Ammon's horn (tissue), 1 donor: ENCODE results near the gene GLI2.

ENCODE experiments used
- DNase-seq: peaks from one replicate; pipeline ENCODE4 v3.0.0-alpha.2; 2016; ENCODE audit warnings: low spot score

Gene GLI2

DNA sequence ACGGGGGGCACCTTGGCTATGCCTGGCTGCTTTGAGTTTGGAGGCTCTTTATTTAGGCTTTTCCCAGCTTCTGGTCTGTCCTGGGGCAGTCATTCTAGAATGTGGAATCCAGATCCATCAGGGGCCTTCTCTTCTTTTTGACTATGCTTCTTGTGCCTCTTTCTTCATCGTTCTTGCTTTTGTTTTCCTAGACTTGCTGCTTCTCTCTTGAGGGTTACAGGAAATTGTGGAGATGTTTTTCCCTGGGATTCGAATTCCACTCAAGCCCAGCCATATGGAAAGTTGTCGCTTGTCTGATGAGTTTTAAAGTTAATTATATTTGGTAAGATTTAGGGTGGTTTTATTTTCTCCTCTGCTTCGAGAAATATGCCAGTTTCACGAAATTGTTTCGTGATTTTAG, 2.4 kb downstream of the GLI2 start:
- no peak for DNase-seq

DNA sequence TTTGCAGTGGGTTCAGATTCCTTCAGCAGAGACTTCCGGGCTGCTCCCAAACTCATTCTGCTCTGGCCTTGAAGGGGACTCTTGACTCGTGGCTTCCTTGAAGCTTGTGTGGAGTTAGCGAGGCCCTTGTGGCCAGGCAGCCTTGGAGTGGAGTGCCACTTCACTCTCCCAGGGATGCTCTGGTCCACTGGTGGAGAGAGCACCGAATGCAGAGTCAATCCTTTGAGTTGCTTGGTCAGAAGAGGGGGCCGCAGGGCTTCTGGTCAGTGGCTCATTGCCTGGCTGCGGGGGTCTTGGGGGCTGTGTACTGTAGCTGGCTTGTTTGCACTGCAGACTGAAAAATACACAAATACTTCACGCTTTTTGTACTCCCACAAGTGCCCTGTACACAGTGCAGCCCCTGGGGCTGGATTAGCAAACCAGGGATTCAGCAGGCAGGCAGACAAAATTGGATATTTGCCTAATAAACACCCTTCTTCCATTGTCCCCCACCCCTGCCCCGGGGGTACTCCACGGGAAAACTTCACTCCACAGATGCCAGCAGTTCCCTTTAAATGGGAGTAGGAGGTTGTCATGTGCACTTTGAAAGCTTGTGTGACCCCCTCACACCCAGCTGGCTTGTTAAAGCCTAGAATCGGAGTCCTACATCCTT, 3.2 kb downstream of the GLI2 start:
- no peak for DNase-seq

DNA sequence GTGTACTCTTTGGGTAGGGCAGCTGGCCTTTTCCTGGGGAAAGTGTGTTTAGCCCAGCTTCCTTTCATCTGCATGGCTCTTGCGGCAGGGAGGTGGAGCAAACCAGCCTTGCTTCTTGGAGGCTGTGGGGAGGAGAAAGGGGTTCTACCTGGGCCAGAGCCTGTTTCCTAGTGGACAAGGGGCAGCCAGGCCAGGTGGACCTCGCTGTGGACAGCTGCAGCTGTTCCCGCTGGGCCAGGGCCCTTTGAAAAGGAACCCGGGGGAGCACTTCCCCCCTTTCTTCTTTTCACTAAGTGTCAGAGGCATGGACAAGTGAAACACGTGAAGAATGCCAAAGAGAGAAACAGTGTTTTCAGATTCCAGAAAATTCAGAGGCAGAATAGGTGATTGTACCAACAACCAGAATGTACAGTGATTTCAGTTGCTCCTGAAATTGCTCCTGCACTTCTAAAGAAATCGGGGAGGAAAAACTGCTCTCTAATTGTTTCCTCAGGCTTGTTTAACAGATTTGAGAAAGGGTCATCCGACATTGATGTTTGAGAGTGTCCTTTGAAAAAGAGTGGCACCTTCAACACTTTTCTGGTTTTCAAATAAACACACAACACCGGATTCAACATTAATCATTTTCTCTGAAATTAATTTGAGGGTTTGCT, 3.9 kb downstream of the GLI2 start:
- DNase-seq: no peak

DNA sequence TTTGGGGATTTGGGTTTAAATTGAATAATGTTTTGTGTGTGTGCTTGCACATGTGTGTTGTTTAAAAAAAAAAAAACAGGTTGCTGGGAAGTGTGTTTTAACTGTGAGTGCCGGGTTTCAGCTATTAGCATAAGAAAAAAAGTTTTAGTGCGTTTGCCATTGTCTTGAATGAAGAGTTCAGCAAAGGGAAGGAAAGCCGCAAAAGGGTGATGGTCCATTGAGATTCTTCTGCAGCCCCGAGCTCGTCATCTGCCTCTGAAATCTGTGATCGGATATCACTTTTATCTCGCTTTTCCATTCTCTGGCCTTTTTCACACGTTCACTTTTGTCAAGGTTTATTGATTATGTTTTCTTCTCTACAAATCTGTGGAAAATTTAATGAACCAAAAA, 4.7 kb downstream of the GLI2 start:
- no peak for DNase-seq

DNA sequence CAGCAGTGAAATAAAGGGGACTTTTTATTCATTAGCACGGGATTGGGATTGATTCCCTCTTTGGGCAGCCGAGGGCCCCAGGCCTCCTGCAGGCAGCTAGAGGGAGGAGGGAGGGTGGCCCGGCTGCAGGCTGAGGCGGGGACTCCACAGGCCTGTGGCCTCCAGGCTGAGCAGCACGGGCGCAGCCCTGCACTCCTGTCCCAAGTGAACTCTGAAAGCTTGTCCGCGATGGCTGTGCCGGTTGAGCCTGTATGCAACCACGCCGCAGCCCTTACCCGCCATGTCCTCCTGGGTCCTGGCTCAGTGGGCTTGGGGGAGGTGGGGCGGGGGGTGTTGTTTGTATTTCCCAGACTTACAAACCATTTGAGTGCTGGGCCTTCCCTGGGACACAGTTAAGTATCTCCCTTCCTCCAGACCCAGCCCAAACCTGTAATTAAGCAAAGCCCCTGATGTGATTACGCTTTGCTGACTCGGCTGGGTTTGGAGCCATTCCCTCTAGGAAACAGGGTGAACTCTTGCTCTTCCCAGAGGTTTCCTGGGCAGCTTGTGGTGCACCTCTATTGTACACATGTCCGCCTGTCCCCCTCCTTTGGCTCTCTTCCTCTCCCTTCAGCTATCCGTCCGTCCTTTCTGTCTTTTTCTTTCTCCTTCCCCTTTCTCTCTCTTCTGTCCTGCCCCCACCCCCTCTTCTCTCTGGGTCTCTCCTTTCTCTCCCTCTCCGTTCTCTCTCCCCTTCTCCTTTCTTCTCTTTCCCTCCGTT, 5.3 kb downstream of the GLI2 start:
- DNase-seq: no peak

DNA sequence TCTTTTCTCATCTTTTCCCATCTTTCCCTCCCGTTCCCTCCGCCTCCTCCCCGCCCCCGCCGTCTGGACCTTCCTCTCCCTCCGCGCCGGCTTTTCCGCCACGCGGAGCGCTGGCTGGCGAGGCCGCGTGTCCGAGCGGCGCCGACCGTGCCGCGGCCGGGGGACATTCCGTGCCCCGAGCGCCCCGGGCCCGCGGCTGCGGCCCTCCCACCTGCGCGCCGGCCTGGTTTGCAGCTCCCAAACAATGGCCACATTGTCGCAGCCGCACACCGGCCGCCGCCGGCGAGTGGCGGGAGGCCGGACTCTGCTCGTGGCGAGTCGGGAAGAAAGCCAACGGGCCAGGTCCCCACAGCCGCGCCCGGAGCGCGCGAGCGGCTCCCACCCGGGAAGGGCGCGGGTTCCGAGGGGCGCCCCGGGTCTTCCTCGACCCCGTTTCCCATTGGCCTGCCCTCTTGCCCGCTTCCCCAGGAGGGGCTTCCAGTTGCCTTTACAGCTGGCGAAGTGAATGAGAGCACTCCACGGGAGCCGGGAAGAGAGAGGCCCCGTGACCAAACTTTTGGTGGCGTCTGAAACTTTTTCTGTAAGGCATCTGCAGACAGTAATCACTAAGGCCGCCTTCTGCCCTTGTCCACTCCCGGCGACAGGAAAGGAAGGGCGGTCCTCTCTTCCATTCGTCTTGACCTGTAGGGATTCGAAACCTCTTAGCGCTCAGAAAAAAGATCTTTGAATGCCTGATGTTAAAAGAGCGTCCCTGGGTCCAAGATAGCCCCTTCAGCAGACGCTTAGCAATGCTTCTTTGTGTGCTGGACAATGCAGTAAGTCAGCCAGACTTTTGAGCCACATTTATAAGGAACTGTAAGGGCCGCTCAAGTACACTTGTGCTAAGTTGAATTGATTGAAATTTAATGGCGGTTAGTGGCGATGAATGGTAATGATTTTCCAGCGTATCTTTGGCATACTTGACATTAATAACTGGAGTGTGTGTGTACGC, 6.2 kb downstream of the GLI2 start:
- DNase-seq: no peak

DNA sequence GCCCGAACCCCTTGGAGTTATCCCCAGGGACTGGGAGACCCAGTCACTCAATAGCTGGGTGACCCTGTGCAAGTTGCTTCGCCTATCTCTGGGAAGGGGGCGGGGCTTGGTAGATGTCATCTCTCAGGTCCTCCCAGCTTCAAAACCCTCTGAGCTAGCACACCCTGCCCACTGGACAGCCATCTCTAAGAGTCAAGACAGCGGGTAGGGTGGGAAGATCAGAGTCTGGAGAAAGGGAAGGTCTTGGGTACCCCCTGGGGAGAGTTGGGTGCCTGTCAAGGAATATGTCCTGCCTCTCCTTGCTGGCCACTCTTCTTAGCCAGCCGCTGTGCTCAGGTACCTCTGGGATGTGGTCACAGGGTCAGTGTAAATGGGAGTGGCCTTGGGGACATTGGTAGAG, 8.0 kb downstream of the GLI2 start:
- no peak for DNase-seq

DNA sequence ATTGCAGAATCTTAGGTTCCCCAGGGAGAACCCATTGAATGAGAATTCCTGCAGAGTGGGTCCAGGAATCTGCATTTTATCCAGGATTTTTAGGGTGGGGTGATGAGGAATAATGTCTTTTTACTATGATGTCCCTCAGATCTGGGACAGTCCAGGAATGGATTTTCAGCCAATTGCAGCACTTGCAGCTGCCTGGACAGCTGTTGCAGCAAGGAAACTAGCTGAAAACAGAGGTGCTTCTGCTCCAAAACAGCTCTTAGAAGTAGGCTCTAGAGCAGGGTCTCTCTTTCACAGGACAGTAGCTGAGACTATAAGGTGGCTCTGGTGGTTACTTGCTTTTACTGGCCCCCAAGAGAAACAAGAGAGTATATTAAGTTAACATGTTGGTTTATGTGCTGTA, 9.1 kb downstream of the GLI2 start:
- no peak for DNase-seq

DNA sequence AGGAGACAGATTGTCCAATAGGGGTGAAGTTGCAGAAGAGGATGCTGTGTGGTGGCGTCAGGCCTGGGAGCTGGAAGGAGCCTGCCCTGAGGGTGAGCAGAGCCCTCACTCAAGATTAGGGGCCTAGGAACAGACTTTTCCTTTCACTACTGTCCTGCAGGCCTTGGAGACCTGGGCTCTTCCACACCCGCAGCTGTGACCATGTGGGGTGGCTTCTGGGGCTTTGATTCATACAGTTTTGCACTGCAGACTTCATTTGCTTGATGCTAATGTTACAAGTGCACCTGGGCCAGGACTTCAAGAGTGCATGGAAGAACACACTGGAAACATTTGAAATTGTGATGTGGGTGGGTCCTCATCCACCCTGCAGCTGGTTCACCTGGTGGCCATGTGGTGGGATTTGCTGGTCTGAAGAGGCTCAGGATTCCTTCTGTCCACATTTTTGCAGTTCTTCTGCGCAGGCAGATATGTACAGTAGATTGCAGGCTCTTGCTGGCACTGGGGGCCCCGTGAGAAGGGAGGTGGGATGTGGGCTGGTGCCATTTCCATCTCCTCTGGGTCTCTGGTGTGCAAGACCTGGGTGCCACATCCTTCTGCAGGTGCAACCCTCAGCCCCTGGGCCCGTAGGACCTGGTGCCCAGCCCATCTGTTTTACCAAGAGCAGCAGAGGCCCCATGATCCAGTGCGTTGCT, 9.9 kb downstream of the GLI2 start:
- DNase-seq: no peak

DNA sequence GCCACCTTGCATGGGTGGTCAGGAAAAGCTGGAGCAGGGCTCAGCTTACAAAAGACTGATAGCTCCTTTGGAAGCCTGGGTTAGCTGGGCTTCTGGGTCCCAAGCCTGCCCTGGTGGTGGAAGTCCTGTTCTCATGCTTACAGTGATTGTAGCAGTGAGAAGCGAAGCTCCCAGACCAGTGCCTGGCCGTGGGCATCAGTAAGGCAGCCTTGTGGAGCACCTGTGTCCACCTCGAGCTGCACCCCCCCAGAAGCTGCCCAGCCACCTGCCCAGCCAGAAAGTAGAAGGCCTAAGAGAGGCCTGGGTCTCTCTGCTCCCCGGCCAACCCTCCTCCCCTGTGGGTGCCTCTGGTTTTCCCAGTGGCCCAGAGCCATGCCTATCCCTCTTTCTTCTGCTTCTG, 10.5 kb downstream of the GLI2 start:
- no peak for DNase-seq

DNA sequence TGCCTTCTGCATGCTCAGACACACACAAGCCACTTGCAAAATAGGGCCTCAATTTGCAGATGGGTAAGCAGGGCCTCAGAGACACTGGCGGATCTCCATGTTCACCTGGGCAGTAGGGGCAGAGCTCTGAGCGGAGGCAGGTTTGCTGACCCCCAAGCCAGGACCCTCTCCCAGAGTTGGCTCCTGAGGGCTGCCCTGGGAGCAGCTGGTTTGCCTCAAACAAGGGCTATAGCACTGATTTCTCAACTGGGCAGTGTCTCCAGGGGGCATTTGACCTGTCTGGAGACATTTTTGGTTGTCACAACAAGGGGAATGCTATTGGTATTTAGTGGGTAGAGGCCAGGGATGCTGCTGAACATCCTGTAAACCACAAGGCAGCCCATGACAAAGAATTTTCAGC, 11.6 kb downstream of the GLI2 start:
- no peak for DNase-seq

DNA sequence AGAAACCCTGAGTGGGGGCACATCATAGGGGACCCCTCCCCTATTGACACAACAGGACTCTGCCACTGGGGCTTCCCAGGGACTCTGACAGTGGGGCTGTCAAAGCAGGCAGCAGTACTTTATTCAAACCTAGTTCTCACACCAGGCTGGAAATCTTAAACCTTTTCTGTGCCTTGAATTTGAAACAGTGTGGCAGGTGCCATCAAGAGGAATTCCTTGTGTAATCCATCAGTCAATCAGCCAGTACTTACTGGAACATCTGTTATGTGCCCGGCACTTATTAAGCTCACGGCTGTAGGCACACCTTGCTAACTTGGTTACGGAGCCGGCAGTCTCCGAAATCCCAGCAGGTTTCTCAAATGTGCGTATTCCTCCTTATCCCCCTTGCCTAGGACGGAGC, 12.0 kb downstream of the GLI2 start:
- DNase-seq: no peak

DNA sequence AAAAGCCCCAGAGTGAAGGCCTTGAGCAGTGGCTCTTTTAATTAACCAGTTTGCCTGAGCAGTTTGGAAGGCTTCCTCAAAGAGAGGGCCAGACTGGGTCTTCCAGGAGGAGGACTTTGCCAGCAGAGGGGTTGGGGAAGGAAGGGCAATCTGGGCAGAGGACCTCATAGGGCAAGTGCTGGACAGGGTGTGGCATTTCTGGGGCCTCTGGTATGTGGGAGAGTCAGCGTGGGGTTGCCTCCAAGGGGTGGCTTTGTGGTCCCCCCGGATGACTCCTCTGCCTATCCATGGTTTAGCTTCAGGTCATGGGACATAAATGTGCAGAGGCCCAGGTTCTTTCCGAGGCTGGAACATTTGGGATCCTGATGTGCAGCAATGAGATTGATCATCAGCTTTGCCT, 12.6 kb downstream of the GLI2 start:
- DNase-seq: no peak

DNA sequence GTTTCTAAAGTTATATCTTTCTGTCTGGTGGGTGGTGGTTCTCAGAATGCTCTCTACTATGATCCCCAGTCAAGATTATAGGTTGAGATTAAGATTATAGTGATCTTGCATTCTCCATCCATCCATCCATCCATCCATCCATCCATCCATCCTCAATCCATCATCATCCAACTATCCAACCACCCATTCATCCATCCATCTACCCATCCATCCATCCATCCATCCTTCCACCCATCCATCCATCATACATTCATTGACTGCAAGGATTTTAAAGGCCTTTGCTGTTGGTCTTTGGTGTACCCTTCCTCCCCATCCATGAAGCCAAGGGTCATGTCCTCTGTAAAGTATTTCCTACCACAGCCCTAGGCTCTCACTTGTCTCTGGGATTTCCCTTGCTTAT, 13.1 kb downstream of the GLI2 start:
- no peak for DNase-seq

DNA sequence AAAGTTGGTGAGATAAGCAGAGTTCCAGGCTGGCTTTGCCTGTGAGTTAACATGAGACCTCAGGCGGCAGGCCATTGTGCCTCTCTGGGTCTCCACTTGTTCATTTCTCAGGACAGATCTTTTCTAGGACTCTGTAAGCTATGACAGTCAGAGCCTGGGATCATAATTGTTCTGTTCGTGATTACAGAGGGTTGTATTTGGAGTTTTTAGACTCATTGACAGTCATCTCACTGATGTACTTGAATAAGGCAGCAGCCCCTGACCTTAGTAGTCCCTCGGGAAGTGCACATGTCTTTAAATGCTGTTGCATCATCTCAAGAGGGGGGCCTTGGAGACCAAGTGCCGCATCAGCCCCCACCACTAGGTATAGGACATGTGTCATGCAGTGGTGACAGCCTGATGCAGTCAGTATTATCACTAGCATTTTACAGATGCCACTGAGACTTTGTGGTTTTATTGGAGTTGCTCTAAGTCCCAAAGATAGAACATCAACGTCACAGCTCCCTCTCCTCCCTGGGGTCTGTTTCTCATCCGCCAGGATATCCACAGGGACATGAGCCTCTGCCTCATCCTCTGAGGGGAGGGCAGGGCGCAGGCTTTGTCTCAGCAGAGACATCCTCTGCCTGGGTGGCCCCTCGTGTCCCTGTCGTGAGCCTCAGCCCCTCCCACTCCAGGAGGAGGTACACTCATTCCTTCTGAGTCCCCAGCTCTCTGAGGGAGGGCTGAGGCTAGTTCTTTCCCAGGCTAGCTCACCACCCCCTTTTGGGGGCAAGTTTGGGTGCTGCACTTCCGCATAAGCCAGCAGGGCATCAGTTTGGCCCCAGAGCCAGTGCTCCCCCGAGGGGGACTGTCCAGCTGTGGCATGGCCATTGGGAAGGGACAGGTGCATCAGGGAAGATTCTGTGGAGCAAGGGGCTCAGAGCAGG, 14.1 kb downstream of the GLI2 start:
- no peak for DNase-seq

DNA sequence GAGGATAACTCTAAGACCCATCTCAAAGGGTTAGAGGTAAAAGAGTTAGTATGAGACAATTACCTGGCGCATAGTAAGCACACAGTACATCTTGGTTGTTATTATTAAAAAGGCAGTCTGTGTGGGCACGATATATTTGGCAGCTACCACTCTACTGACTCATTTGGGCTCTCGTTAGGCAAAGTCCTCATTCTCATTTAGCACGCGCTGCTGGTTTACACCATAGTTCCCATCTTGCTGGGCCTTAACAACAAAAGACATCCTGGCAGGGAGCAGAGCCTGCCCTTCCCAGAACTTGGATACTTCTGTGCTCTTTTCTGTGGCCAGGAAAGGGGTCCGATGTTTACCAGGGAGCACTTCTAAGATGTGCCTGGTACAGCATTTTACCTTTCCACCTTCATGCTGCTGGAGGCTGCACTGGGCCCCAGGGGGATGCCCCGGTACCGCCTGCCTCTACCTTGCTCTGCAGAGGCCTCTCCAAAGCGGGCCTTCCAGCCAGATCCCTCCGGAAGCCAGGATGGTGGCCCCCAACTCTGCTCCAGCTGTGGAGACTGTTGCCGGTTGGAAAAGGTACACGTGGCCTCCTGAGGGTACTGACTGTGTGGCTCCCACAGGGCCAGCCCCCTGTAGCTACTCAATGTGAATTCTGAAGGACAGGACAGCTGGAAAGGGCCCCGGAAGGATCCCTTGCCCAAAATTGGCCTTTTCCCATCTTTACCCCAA, 15.0 kb downstream of the GLI2 start:
- peak; percentile 70 for DNase-seq

DNA sequence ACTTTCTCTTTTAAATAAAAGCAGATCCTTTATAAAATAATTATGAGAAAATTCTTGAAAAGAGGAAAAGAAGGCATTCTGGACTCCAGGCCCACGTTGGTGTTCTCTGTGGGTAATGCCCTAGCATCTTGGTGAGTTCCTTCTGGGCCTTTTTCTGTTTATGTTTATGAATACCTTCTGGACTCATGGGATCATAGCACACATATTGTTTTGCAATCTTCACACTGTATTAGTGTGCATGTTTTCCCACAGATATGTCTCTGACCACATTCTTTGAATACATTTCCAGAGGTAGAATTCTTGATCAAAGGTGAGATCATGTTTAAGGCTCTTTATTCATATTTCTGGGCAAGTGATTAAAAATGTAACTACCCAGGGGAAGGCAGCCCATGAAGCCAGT, 15.9 kb downstream of the GLI2 start:
- DNase-seq: no peak

DNA sequence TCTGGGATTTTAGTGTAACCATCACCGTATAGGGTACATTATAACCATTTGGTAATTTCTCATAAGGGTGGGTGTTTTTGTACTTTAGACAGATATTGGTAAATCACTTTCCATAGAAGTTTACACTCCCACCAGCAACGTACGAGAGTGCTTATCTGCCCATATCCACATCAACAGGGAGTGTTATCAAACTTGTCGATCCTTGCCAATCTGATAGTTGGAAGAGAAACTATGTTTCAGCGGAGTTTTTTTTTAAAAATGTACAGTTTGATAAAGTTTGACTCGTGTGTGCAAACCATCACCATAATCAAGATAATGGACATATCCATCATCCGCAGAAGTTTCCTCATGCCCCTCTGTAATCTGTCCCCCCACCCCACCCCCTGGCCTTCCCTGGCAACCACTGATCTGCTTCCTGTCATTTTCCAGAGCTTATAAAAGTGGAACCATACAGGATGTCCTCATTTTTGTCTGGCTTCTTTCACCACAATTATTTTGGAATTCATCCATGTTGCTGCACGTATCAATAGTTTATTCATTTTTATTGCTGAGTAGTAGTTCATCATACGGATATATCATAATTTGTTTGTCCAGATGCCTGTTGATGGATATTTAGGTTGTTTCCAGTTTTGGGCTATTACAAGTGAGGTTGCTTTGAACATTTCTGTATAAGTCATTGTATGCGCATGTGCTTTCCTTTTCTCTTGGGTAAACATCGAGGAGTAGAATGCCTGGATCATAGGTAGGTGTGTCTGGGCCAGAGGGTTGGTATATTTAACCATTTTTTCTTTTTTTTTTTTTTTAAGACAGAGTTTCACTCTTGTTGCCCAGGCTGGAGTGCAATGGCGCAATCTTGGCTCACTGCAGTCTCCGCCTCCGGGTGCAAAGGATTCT, 18.6 kb downstream of the GLI2 start:
- DNase-seq: no peak
